ENCODE measurements around the gene ZNF74.

- no peak for TF ChIP-seq ZNF747 (tag by site-specific recombination; IDR thresholded peaks at IDR 0.05)
- no peak for TF ChIP-seq CTCF (tag by site-specific recombination; IDR thresholded peaks at IDR 0.05)
- no peak for TF ChIP-seq ZNF76 (tag by site-specific recombination; IDR thresholded peaks at IDR 0.05; ENCODE audit: borderline replicate concordance, low read depth)
- no peak for TF ChIP-seq PBX3 (CRISPR knock-in tag; IDR thresholded peaks at IDR 0.05)
- no peak for TF ChIP-seq ZFP41 (tag by site-specific recombination; IDR thresholded peaks at IDR 0.05; ENCODE audit: borderline replicate concordance)
- no peak for TF ChIP-seq REST (tag by site-specific recombination; IDR thresholded peaks at IDR 0.05)
- no peak for TF ChIP-seq ZNF707 (tag by site-specific recombination; IDR thresholded peaks at IDR 0.05)
- TF ChIP-seq ZNF121 (tag by site-specific recombination; IDR thresholded peaks at IDR 0.05), result no peak
- TF ChIP-seq MYNN (tag by site-specific recombination; IDR thresholded peaks at IDR 0.05; ENCODE audit: borderline replicate concordance), result no peak
- TF ChIP-seq ZNF221 (tag by site-specific recombination; IDR thresholded peaks at IDR 0.05; ENCODE audit: borderline replicate concordance), result no peak
- no peak for TF ChIP-seq ZNF274 (IDR thresholded peaks at IDR 0.05; ENCODE audit: low read length)
- TF ChIP-seq ZNF274 (tag by site-specific recombination; IDR thresholded peaks at IDR 0.05; ENCODE audit: borderline replicate concordance), result no peak
- TF ChIP-seq ZNF10 (tag by site-specific recombination; IDR thresholded peaks at IDR 0.05), result no peak
These were observed 26.3 kb downstream of the ZNF74 start for GRCh38 chr22:20420157-20420842.

All from HEK293 (cell line).